ENCODE measurements around the gene IQCE.

The IQCE gene

DNA sequence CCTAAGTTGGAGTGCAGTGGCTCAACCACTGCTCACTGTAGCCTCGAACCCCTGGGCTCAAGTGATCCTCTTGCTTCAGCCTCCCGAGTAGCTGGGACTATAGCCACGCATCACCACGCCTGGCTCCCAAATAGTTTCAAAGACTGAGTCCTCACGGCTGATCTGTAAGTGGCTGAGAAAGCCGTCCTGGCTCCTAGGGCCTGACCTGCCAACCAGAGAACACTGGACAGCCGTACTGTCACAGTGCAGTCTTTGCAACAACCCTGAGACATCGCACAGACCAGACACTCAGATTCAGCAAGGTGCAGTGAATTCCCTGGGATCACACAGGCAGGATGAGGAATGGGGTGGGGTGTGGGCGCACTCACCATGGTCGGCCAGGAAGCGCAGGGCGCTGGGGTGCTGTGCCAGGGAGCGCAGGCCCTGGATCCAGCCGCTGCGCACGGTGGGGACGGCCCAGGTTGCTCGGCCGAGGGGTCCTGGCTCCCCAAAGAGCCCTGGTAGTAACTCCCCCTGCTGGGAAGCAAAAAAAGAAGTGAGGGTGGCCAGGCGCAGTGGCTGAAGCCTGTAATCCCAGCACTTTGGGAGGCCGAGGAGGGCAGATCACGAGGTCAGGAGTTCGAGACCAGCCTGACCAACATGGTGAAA, 14.1 kb upstream of the IQCE start:
- H3K79me2 ChIP-seq (ENCODE audit: insufficient read depth, low read length), result no peaks in the 10 kb centered on the region
- H3K36me3 ChIP-seq (ENCODE audit: insufficient read depth, low read length), result peaks cover 69% of the 10 kb centered on the region
- no peaks in the 10 kb centered on the region for H3F3A ChIP-seq (ENCODE audit: insufficient read depth, low read length)
- H3K9me3 ChIP-seq (ENCODE audit: low read length), result no peaks in the 10 kb centered on the region
- no peak overlapping the region for H3K9ac ChIP-seq (ENCODE audit: low read length)
- no peaks in the 10 kb centered on the region for H3K9me2 ChIP-seq (ENCODE audit: low read depth, low read length)
- TF ChIP-seq CTCF (IDR thresholded peaks at IDR 0.05; ENCODE audit: low read length), result no peak
- TF ChIP-seq EZH2 (IDR thresholded peaks at IDR 0.05; ENCODE audit: borderline replicate concordance, low read length), result no peak
- no peak overlapping the region for H3K27ac ChIP-seq (ENCODE audit: low read depth, low read length, poor library complexity, severe bottlenecking)
- no peaks in the 10 kb centered on the region for H3K4me1 ChIP-seq (ENCODE audit: insufficient read depth, low read length, severe bottlenecking)
- no peaks in the 10 kb centered on the region for H3K27me3 ChIP-seq (ENCODE audit: insufficient read depth, low read length)
- H2AFZ ChIP-seq (ENCODE audit: low read length), result no peak overlapping the region
- no peaks in the 10 kb centered on the region for H4K20me1 ChIP-seq (ENCODE audit: insufficient read depth, low read length)
- no peak overlapping the region for H3K4me2 ChIP-seq (ENCODE audit: low read length)
- no peak overlapping the region for H3K4me3 ChIP-seq (ENCODE audit: low read depth, low read length, poor library complexity, severe bottlenecking)

DNA sequence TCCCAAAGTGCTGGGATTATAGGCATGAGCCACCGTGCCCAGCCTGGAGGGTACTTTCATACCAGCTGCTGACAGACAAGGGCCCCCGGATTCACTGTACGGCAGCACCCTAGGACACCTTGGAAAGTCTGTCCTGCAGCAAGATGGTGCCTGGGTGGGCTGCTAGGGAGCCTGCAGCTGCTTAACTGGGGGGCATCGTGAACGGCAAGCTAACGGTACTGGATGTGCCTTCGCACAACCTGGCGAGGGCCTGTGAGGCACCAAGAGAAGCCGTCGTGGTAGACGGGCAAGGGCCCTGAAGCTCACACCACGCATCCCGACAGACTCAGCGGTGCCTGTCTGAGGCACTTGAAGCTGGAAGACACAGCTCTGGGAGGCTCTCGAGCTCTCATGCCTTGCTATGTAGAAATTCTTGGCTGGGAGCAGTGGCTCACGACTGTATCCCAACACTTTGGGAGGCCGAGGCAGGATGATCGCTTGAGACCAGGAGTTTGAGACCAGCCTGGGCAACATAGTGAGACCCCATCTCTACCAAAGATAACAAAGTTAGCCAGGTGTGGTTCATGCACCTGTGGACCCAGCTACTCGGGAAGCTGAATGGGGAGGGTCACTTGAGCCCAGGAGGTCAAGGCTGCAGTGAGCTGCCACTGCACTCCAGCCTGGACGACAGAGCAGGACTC, 12.9 kb upstream of the IQCE start:
- H3K4me2 ChIP-seq (ENCODE audit: low read length), result no peak overlapping the region
- no peaks in the 10 kb centered on the region for H3F3A ChIP-seq (ENCODE audit: insufficient read depth, low read length)
- no peak for TF ChIP-seq CTCF (IDR thresholded peaks at IDR 0.05; ENCODE audit: low read length)
- no peak for TF ChIP-seq EZH2 (IDR thresholded peaks at IDR 0.05; ENCODE audit: borderline replicate concordance, low read length)
- H3K9me2 ChIP-seq (ENCODE audit: low read depth, low read length), result no peaks in the 10 kb centered on the region
- no peaks in the 10 kb centered on the region for H3K27me3 ChIP-seq (ENCODE audit: insufficient read depth, low read length)
- no peak overlapping the region for H2AFZ ChIP-seq (ENCODE audit: low read length)
- no peaks in the 10 kb centered on the region for H3K79me2 ChIP-seq (ENCODE audit: insufficient read depth, low read length)
- H3K9ac ChIP-seq (ENCODE audit: low read length), result no peak overlapping the region
- H3K4me3 ChIP-seq (ENCODE audit: low read depth, low read length, poor library complexity, severe bottlenecking), result no peak overlapping the region
- peaks cover 69% of the 10 kb centered on the region for H3K36me3 ChIP-seq (ENCODE audit: insufficient read depth, low read length)
- H3K27ac ChIP-seq (ENCODE audit: low read depth, low read length, poor library complexity, severe bottlenecking), result no peak overlapping the region
- no peaks in the 10 kb centered on the region for H3K4me1 ChIP-seq (ENCODE audit: insufficient read depth, low read length, severe bottlenecking)
- H3K9me3 ChIP-seq (ENCODE audit: low read length), result no peaks in the 10 kb centered on the region
- H4K20me1 ChIP-seq (ENCODE audit: insufficient read depth, low read length), result no peaks in the 10 kb centered on the region

DNA sequence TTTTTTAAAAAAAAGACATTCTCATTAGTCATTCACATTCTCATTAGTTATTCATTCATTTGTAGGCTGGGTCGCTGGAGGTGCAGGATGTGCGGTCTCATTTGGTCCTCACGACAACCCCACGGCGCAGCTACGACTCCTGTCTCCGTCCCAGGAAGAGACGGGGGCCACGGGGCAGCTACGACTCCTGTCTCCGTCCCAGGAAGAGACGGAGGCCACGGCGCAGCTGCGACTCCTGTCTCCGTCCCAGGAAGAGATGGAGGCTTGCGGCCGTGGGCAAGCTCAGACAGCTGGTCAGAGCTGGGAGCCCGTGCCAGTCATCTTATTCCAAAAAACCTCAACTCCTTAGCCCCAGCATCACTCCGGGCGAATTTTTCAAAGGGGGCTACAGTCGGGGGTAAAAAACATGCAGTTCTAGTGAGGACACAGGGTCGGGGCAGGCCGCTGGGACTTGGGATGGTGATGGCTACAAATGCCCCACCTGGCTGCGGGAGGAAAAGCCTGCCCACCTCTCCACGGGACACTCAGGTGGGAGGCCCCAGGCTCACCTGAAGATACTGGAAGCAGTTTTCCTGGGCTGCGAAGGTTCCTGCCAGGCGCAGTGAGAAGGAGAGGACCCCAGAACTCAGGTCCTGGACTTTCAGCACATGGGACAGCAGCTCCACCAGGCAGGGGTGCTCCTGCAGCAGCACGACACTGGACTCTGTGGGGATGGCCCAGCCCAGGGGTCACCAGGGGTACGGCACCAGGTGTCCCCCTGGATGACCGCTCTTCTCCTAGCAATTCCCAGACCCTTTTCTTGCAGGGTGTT, 11.8 kb upstream of the IQCE start:
- H4K20me1 ChIP-seq (ENCODE audit: insufficient read depth, low read length), result no peaks in the 10 kb centered on the region
- no peak overlapping the region for H3K4me2 ChIP-seq (ENCODE audit: low read length)
- H3K36me3 ChIP-seq (ENCODE audit: insufficient read depth, low read length), result peaks cover 61% of the 10 kb centered on the region
- H3K27ac ChIP-seq (ENCODE audit: low read depth, low read length, poor library complexity, severe bottlenecking), result no peak overlapping the region
- no peaks in the 10 kb centered on the region for H3K27me3 ChIP-seq (ENCODE audit: insufficient read depth, low read length)
- no peak overlapping the region for H2AFZ ChIP-seq (ENCODE audit: low read length)
- H3K9ac ChIP-seq (ENCODE audit: low read length), result no peak overlapping the region
- no peaks in the 10 kb centered on the region for H3K79me2 ChIP-seq (ENCODE audit: insufficient read depth, low read length)
- no peaks in the 10 kb centered on the region for H3F3A ChIP-seq (ENCODE audit: insufficient read depth, low read length)
- no peaks in the 10 kb centered on the region for H3K4me1 ChIP-seq (ENCODE audit: insufficient read depth, low read length, severe bottlenecking)
- H3K9me2 ChIP-seq (ENCODE audit: low read depth, low read length), result no peaks in the 10 kb centered on the region
- no peaks in the 10 kb centered on the region for H3K9me3 ChIP-seq (ENCODE audit: low read length)
- H3K4me3 ChIP-seq (ENCODE audit: low read depth, low read length, poor library complexity, severe bottlenecking), result no peak overlapping the region
- no peak for TF ChIP-seq EZH2 (IDR thresholded peaks at IDR 0.05; ENCODE audit: borderline replicate concordance, low read length)
- no peak for TF ChIP-seq CTCF (IDR thresholded peaks at IDR 0.05; ENCODE audit: low read length)
